Activated CD4-positive, alpha-beta T cell treated with anti-CD3 and anti-CD28 coated beads, Interleukin-2, Interleukin-4, amounts not matched to agents 100 ng/mL and 50 ng/mL, durations not matched to agents 16 hours and 8 hours (primary cell): ENCODE data around the gene SLIRP.
"Not testable (repeated sequence)": the region's sequence is repeated elsewhere in the genome, so short reads cannot be mapped to it uniquely, and the experiment has no call there.

Source experiments
- DNase-seq: peaks from one replicate; pipeline ENCODE4 v3.0.0-alpha.2; 2020; ENCODE audit warnings: low spot score

SLIRP gene

DNA sequence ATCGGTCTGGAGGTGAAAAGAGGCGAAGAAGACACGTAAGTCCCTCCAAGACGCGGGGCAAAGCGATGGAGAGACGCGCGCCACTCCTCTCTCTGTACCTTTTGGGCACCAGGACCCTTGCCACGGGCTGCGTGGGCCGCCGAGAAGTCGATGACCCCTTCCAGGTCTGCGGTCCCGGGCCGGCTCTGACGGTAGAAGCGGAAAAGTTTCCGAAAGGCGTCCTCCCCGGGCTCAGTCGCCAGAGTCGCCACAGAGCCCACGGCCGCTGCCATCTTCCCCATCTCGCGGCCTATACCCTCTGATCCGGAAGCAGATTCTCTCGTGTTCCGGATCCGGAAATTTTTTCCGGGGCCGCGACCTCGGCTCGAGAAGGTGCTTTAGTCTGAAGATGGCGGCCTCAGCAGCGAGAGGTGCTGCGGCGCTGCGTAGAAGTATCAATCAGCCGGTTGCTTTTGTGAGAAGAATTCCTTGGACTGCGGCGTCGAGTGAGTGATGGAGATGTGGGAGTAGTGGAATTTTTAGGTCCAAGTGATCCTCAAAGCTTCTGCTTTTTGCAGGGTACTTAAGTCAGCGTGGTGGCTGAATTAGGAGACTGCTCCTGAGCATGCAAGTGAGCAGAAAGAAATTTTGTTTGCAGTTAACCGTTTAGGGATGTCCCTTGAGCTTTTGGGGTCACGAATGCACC, at the start of gene SLIRP, which contains the start of gene ALKBH1:
TSS of gene SLIRP (plus strand) at position 380 of the 685 bp plus-strand sequence. CDS start at position 389, 9 bp downstream.
TSS of gene ALKBH1 (minus strand) at position 300 of the 685 bp plus-strand sequence. CDS start at position 281, 19 bp downstream.
- DNase-seq = peak; percentile 92

DNA sequence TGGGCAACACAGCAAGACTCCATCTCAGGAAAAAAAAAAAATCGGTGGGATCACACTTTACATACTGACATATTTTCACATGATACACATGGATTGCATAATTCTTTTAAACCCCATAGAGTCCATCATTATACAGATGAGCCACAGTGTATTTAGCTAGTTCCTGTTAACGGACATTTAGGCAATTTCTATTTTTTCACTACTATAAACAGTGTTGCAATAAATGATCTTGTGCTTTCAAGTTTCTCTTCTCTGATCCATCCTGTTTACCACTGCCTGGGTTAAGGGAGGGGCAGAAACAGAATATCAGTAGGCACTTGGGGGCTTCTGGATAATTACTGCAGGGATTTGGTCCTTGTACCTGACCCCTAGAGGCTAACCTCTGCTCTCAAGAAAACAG, 48.1 kb upstream of the SLIRP start:
- no peak for DNase-seq

DNA sequence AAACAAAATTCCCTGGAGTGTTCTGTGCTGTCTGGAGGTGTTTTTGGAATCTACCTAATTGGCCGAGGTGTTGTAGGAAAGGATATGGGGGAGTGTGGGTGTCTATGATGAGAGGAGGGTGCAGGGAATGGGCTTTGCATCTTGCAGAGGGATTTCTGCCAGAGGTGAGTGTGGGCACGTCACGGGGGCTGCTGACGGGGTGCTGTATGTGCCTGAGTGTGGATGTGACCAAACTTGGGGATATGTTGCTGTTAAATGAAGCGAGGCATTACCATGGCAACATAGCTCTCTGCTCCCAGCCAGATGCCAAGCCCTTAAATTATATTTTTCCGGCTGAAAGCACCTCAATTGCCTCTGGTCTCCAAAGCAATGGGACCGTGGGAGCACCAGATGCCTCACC, 47.1 kb upstream of the SLIRP start:
- DNase-seq = no peak

DNA sequence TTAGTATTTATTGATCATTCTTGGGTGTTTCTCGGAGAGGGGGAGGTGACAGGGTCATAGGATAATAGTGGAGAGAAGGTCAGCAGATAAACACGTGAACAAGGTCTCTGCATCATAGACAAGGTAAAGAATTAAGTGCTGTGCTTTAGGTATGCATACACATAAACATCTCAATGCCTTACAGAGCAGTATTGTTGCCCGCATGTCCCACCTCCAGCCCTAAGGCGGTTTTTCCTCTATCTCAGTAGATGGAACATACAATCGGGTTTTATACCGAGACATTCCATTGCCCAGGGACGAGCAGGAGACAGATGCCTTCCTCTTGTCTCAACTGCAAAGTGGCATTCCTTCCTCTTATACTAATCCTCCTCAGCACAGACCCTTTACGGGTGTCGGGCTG, 46.3 kb upstream of the SLIRP start:
- DNase-seq = not testable (repeated sequence)

DNA sequence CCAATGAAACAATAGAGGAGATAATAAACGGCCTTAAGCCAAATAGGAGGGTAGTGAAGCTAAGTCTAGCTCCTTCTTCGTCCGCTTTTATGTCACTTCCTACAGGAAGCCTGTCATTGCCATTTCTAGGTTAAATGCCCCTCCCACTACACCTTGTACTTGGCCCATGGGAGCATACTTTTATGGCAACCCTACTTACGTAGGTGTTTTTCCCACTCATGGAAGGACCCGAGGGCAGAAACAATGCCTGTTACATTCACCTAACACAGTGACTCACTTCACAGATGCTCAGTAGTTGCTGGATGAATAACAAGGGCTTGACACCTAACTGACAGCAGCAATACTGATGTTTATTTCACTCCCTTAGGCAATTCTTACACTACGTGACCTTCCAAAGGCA, 44.6 kb upstream of the SLIRP start:
- no peak for DNase-seq

DNA sequence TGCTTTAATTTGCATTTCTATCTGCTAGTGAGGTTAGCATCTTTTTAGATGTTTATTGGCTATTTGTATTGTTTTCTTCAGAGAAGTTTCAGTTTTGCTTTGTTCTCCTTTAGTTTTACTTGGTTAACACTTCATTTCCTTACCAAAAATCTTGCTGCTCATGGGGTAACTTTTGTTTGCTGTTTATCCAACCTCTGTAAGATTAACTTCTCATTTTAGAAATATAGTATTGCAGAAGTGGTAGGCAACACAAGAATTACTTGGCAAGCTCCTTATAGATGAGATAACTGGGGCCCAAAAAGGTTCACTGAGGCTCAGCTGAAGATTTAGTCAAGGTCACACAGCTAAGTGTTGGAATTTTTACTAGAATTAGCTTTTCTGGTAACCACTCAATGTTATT, 40.6 kb upstream of the SLIRP start:
- DNase-seq = no peak

DNA sequence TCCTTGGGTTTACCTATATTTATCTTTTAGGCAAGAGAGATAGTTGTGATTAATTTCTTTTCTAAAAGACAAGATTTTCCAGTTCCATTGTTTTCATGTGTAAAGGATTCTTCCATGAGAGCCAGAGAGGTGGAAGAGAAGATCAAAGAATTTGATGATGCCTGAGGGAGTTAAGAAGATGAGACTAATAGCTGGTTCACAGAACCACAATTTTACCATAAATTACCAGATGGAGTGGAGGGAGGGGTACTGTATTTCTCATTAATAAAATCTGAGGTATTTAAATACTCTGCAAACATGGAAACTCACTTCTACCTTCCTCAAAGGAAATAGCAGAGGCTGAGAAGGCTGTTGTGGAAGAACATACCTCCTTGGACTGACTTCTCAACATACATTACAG, 34.7 kb upstream of the SLIRP start:
- DNase-seq = no peak

DNA sequence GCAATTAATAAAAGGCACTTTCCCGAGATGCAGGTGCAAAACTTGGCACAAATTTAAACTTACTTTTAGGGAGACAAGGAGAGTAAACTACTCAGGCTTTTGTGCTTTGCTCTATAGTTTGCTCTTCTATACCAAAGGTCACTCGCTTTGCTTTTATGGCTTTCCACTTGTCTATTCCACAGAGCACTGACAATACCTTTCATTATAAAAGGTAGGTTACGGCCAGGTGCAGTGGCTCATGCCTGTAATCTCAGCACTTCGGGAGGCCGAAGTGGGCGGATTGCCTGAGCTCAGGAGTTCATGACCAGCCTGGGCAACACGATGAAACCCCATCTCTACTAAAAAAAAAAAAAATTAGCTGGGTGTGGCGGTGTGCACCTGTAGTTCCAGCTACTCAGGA, 33.0 kb upstream of the SLIRP start:
- DNase-seq = no peak

DNA sequence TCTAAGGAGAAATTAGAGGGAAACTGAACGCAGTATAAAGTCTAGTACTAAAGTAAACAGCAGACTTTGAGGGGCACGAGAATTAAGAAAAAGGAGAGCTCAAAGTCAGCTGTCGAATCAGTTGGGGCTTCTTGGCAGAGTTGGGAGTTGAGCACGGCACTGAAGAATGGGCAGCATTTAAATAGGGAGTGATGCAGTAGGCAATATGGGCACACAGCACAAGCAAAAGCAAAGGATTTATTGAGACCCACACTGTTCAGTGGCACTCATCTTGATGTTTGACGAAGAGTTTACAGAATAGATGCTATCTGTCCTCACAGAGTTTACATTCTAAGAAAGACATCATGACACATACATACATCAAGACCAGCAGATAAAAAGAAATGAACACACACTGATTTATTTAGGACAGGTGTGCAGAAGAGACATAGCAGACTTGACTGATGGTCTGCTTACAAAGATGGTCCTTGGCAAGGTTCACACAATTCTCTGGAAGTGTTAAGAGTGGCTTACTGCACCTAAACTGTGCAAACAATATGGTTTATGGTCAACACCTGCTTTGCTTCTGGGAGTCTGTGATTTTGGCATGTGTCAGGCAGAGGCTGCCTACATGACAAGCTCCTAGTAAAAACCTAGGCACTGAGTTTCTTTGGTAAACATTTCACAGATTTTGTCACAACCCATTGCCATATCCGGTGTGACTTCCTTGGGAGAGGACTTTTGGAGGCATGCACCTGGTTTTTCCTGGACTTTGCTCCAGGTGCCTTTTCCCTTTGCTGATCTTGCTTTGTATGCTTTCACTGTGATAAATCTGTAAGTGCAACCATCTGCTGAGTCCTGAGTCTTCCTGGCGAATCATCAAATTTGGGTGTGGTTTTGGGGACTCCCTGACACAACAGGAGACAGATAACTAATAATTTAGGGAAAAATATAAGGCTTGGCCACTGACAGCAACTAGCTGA, 26.4 kb upstream of the SLIRP start:
- DNase-seq = no peak

DNA sequence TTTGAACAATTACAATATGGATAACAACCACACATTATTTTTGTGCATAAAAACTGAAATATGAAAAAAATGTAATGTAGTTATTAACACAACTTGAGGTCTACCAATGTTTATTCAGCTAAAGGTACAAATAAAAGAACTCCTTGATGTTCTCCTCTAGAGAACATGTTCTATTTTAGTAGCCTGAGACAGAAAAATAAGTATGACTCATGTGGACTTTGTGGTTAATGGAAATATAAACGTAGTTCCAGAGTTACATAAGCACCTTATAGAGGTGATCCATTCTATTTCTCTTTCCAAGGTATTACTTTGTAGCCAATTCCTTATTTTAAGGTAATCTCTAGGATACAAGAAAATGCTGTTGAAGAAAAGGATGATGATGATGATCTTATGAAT, 25.7 kb upstream of the SLIRP start:
- no peak for DNase-seq

DNA sequence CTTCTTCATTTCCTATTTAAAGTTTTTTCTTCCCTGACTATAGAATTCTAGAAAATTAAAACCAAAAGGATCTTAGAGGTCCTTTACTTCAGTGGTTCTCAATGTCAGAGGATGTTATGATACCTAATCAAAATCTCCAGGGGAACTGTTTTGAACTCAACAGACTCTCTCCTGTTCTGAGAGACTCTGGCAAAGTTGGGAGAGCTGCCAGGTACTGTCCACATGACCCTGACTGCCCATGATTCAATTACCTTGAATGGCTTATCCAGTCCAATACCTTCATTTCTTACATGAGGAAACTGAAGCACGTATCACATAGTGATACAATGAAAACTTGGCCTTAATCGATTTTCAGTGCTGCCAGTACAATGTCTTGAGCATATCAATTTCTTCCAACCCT, 16.6 kb upstream of the SLIRP start:
- no peak for DNase-seq

DNA sequence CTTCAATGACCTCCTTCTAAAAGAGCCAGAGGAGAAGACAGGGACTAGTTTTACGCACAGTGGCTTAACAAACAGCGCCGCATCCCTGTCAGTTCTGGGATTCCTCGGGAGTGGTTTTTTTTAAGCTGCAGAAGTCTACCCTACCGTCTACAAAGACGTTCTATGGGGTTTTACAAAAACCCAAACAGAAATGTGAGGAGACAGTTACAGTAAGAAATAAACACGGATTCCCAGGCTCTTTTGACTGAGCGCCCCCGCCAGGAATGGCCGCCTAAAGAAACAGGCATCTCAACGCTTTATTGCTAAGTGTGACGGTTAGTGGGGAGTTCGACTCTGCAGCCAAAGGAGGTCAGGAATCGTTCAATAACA, 564 bp upstream of the SLIRP start:
- DNase-seq = peak; percentile 16

DNA sequence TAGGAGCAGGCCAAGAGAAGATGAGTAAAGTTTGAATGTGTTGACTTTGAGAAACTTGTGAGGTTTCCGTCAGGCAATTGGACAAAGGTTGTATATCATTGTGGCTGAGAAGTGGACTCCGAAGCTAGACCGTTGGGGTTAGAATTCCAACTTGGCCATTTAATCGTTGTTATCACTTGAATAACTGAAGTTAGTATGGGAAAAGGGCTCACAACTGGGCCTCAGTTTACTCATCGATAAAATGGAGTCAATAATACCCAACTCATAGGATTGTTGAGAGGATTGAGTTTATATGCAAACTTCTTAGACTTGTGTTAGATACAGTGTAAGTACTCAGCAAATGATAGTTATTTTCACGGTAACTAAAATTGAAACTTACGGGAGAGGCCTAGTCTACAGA, 846 bp downstream of the SLIRP start:
- DNase-seq = no peak

DNA sequence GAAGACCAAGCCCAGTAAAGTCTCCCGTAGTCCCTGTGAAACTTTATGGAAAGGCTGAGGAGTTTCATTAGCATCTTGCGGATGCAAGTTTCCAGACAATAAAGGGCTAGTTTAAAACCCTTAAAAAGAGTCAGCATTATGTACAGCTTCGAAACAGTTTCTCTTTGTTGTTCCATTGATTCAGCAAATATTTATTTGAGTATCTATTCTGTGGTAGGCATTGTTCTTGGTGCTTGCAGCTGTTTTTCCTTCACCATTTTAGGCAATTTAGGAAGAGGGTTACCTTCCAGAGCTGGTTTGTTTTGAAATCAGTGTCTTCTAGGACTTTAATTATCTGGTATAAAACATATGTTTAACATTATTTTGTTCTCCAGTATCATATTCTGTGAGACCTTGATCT, 1.5 kb downstream of the SLIRP start:
- DNase-seq = no peak

DNA sequence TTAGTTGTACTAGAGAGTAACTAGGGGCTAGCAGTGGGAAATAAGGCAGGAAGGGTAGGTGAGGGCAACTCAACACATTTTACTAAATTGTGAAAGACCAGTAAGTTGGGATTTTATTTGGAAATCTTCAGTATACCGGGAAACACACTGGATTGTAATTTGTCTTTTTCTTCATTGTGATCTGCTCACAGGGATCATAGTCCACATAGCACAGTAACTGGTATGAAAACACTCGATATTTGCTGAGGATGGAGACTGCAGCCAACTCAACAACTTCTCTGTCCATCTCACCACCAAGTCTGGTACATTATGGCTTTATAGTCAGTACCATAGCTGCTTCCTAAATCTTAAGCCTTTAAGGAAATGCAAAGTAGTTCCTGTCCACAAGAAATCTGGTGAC, 2.5 kb downstream of the SLIRP start:
- no peak for DNase-seq

DNA sequence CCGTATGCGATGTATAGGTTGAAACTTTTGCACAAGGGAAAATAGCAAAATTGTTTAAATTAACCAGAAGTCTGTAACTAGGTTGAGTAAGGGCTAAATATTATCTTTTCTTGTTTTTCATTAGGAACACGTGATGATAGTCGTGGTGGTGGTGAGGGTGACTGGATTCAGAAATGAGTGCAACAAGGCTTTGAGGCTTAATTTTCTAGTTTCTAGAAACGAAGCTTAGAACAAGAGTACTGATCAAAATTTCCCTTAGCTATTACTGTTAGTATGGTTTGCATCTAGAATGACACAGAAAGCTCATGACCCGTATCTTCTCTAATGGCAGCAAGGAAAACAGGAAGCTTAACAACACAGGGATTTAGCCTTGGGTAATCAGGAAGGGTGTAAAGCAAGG, 7.0 kb downstream of the SLIRP start:
- DNase-seq = peak; percentile 39

DNA sequence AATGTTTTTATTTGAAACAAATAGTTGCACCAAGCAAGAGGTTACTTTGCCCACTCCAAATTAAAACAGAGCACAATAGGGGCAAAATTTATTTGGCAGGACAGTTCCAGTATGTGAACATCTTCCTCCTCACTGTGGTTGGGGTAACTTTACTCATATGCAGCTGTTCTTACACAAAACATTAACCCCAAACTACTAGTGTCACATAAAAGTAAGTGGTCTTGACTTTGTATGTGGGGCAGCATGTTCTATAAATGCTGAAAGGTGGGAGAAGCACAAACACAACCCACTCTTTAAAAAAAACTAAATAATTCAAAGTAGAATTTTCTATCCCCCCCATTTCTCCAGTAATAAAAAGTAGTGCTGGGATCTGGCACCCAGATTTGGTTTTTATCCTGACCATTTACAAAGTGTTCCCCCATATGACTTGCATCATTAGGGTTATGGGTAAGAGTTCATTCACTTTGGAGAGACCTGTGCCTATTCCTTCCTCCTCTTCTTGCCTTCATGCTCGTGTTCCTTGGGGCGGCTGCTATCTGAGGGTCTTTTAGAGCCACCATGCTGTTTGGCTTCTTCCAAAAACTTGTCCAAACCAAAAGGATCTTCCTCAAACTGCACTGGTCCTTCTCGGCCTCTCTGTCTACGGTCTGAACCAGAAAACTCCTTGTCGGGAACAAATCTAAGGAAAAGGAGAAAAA, 9.9 kb downstream of the SLIRP start:
- DNase-seq = no peak

DNA sequence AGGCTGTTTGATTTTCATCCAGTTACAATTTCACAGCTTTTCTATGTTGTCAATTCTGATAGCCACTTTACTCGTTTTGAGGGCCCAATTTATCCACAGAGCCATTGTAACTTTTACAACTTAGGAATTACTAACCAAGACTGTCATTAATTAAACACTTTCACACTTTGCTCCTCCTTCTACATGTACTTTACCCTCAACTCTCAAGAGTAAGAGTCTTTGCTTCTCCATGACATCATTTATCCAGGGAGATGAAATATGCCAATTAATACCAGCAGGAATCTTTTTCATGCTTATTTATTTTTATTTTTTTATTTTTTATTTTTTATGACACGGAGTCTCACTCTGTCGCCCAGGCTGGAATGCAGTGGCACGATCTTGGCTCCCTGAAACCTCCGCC, 13.5 kb downstream of the SLIRP start:
- no peak for DNase-seq

DNA sequence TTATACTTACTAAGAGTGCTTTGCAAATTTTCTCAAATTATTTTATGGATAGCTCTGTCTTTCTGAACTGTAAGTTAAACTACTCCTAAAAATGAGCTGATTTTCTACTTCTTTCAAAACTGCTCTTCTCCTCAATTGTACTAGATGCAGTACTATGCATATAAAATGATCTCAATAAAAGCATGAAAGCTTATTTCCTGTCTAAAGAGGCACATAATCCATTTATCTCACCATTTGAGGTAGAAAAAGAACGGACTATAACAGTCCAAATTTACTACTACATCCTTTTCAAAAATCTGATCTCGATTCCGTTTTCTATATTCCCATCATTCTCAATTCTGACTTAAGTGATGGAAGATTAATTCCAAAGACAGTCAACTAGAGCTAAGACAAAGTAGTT, 14.4 kb downstream of the SLIRP start:
- DNase-seq = no peak

DNA sequence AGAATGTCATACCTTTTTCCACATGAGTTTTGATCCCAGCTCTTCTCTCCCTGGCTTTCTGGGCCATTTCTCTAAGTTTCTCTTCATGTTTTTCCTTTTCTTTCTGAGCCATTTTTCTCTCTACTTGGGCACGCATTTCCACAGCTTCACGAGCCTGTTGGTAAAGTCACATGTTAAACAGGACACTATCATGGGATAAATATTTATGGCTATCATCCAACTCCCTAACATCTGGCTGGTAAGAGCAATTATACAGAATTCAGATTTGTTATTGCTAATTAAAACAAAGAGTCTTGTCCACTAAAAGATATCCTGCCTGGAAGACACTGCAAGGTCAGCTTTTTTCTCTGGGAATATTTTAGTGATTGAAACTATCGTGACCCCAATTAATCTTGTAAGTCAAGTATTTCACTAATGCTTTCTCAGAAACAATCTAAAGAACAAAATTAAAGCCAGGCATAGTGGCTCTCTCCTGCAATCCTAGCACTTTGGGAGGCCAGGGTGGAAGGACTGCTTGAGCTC, 23.1 kb downstream of the SLIRP start:
- no peak for DNase-seq

DNA sequence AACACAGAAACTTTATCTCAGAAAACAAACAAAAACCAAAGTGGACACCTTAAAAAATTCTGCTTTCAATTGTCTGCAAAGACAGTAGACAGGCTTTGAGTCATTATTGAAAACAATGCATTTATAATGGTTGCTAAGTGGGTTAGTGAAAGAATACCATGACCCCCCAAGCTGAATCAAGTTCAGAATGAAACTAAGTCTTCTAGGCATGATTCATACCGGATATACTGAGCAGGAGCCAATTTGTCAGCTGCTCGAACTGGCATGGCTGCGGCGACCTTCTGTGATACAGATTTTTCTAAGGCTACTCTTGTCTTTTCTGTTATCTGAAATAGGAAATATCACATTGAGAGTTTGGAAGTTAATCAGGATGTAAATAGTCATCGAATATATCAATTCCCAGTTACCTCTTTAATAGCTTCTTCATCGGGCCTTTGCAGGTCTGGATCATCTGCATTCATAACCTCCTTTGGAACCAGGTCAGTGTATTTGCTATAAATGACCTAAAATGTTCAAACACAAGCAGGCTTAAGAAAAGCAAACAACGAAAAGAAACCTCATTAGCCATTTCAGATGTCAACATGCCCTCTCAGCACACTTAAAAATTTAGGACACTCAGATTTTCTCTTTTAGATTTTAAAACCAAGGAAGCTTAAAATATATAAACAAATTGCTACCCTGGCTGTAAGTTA, 30.8 kb downstream of the SLIRP start:
- DNase-seq = peak; percentile 73

DNA sequence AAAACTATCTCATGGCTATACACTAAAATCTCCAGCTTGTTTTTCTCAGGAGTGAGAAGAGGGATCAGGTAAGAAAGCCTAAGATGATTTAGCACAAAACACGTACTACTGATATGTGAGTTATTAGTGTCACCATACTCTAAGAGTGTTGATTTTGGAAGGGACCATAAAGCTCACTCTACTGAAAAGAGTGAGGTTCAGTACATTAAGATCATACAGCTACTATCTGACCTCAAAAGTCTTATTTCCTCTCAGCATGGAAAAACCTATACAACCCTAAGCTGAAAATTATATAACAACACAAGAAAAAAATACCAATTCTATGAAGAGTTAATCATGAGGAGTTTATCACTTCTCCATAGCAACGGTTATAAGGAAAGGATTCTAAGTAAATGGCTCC, 33.5 kb downstream of the SLIRP start:
- no peak for DNase-seq
